Pancreas (tissue), 10 donors: ENCODE measurements around the gene RBM23. TPM values are rescaled to one million over a fixed set of nuclear protein-coding genes. Genes with fewer than 3 reads are reported as not detected.

Experiments used
- ATAC-seq, 4 donors: fragments of 200-7000 bp; cut with Tn5 transposase; one replicate each; pipeline versions ENCODE4 v1.8.0 to v1.9.1; 2020; ENCODE audit warnings: mild to moderate bottlenecking in 4 of 4, moderate library complexity in 4 of 4
- DNase-seq, 6 donors: peaks; one replicate each; pipeline ENCODE4 v3.0.0-alpha.2; 2020
- FAIRE-seq: peaks from 2 replicates; lab custom pipeline; 2012; peaks lifted over from hg19 to GRCh38; lab: Jason Lieb, UNC
- H3K27ac ChIP-seq, 4 donors: fragments of 200-600 bp; sonication (generic); 1 replicate in 3 of 4; 2 replicates in 1 of 4; pipeline versions ENCODE4 v1.5.0 to v1.8.0; 2020
- H3K27me3 ChIP-seq, 4 donors: fragments of 200-600 bp; one replicate each; pipeline ENCODE4 v1.8.0; 2021
- H3K36me3 ChIP-seq, 3 donors: fragments of 200-600 bp; sonication (generic) in 1 of 3; one replicate each; pipeline versions ENCODE4 v1.5.0 to v1.8.0; 2020 to 2021
- H3K4me1 ChIP-seq, 3 donors: fragments of 200-600 bp; one replicate each; pipeline ENCODE4 v1.8.0; 2021
- H3K4me3 ChIP-seq, 4 donors: fragments of 200-600 bp; sonication (generic) in 2 of 4; one replicate each; pipeline versions ENCODE4 v1.5.0 to v1.8.0; 2020 to 2021
- H3K9me3 ChIP-seq, 4 donors: fragments of 200-600 bp; one replicate each; pipeline ENCODE4 v1.8.0; 2021
- CTCF ChIP-seq, 4 donors: fragments of 200-600 bp; sonication (generic) in 3 of 4; IDR thresholded peaks; one replicate each; pipeline versions ENCODE4 v1.5.0 to v1.8.0; 2021; ENCODE audit warnings: antibody characterized with exemption in 4 of 4
- WGBS, 2 donors: extraction: QIAGEN DNeasy Blood & Tissue Kit; methylation state at CpG; one replicate each; pipeline ENCODE4 v1.1.7; 2013; 5-methylcytosine and 5-hydroxymethylcytosine counted together
- intact Hi-C, 3 donors: fragments of 100-400 bp; cut with DNase I; formaldehyde crosslinking; loops; one replicate each; pipeline versions ENCODE4 v1.11.1 to v1.14.2; 2022
- polyA plus RNA-seq, 2 donors: library from polyadenylated mRNA; stranded (reverse); fragments of 200-250 nt; gene quantifications; one replicate each; pipeline ENCODE4 v1.2.3, GENCODE V29; 2013
- total RNA-seq, 6 donors: library from RNA; stranded (reverse); fragmentation: NEBNext Ultra II Directional in 4 of 6; extraction: Animal tissue kit (Norgen Biotek cat#: 25700) in 4 of 6; gene quantifications; one replicate each; pipeline versions ENCODE4 v1.2.1 to v1.2.4, GENCODE V29; 2021 to 2023
- donor health status: healthy with polysubstance abuse.
- donor health status: DM: no; HTN: no; CAD: no; lungs with moderate emphysema.
- donor health status: DM: no; HTN: no; CAD: no.
- donor health status: control.
- donor health status: control.
- donor health status: Bipolar disorder and iron deficiency.
- donor health status: DM: yes; HTN: yes; CAD: no.
- donor health status: DM: no; HTN: no; CAD: no.
- donor health status: DM: no; HTN: no; CAD: no.
- donor health status: DM: yes; HTN: yes; CAD: no.

The RBM23 gene
- total and polyA plus RNA-seq, 8 donors: 20.9 to 58.6 (median 31.2) TPM

GRCh38 chr14:22896760-22897159, 22.2 kb downstream of the RBM23 start:
- DNase-seq: no peak
- H3K27me3 ChIP-seq: no peaks in the 10 kb centered on the region
- TF ChIP-seq CTCF (IDR thresholded peaks at IDR 0.05): no peak
- no peak overlapping the region for H3K27ac ChIP-seq
- H3K36me3 ChIP-seq: peaks cover 0 to 13% (median 11%) of the 10 kb centered on the region in 3 donors
- intact Hi-C loops: no loop called here
- H3K9me3 ChIP-seq: no peaks in the 10 kb centered on the region
- no peak overlapping the region for H3K4me3 ChIP-seq
- no peaks in the 10 kb centered on the region for H3K4me1 ChIP-seq
- 51 to 73% methylated on average over 3 of the region's 3 CpGs for WGBS, 2 donors
- no peak for FAIRE-seq
- ATAC-seq: no peak

GRCh38 chr14:22896356-22896755, 22.6 kb downstream of the RBM23 start:
- intact Hi-C loops: no loop called here
- no peak for TF ChIP-seq CTCF (IDR thresholded peaks at IDR 0.05)
- peaks cover 0 to 9% (median 7%) of the 10 kb centered on the region in 3 donors for H3K36me3 ChIP-seq
- DNase-seq (no peak), FAIRE-seq (no peak), ATAC-seq (no peak)
- H3K27ac ChIP-seq: no peak overlapping the region
- no peaks in the 10 kb centered on the region for H3K9me3 ChIP-seq
- H3K27me3 ChIP-seq: no peaks in the 10 kb centered on the region
- no peaks in the 10 kb centered on the region for H3K4me1 ChIP-seq
- WGBS, 2 donors: 37 to 38% methylated on average over 5 of the region's 5 CpGs
- no peak overlapping the region for H3K4me3 ChIP-seq

- H3K9me3 ChIP-seq: no peaks in the 10 kb centered on the region
- H3K4me1 ChIP-seq: no peaks in the 10 kb centered on the region
- FAIRE-seq (no peak), ATAC-seq (no peak), DNase-seq (no peak)
- no peaks in the 10 kb centered on the region for H3K36me3 ChIP-seq
- 88 to 100% methylated on average over 1 of the region's 1 CpG for WGBS, 2 donors
- no peak overlapping the region for H3K27ac ChIP-seq
- no peak overlapping the region for H3K4me3 ChIP-seq
- H3K27me3 ChIP-seq: no peaks in the 10 kb centered on the region
- intact Hi-C loops: no loop called here
- no peak for TF ChIP-seq CTCF (IDR thresholded peaks at IDR 0.05)
These were observed 23.5 kb downstream of the RBM23 start for GRCh38 chr14:22895402-22895801.

GRCh38 chr14:22893706-22894105, 25.2 kb downstream of the RBM23 start:
- no peak overlapping the region for H3K27ac ChIP-seq
- no peaks in the 10 kb centered on the region for H3K4me1 ChIP-seq
- H3K36me3 ChIP-seq: no peaks in the 10 kb centered on the region
- H3K9me3 ChIP-seq: no peaks in the 10 kb centered on the region
- TF ChIP-seq CTCF (IDR thresholded peaks at IDR 0.05): no peak
- FAIRE-seq (no peak), ATAC-seq (no peak), DNase-seq (no peak)
- H3K27me3 ChIP-seq: no peaks in the 10 kb centered on the region
- 83 to 92% methylated on average over 4 of the region's 4 CpGs for WGBS, 2 donors
- intact Hi-C loops: no loop called here
- no peak overlapping the region for H3K4me3 ChIP-seq

GRCh38 chr14:22892488-22892887, 26.5 kb downstream of the RBM23 start:
- FAIRE-seq: no peak
- no peaks in the 10 kb centered on the region for H3K27me3 ChIP-seq
- intact Hi-C loops: no loop called here
- H3K4me3 ChIP-seq: no peak overlapping the region
- TF ChIP-seq CTCF (IDR thresholded peaks at IDR 0.05): no peak
- H3K36me3 ChIP-seq: no peaks in the 10 kb centered on the region
- WGBS, 2 donors: 80 to 86% methylated on average over 7 of the region's 7 CpGs
- no peak overlapping the region for H3K27ac ChIP-seq
- no peaks in the 10 kb centered on the region for H3K9me3 ChIP-seq
- peaks cover 0 to 7% (median 4%) of the 10 kb centered on the region in 3 donors for H3K4me1 ChIP-seq
- ATAC-seq: no peak
- no peak for DNase-seq
